GM21723 (cell line): Measurements from ENCODE around the gene PARD3B.

ENCODE experiments used
- ATAC-seq: cut with Tn5 transposase; IDR thresholded peaks from one replicate; pipeline ENCODE4 v1.9.1; 2021; ENCODE audit warnings: mild to moderate bottlenecking, moderate library complexity; ENCODE audit not compliant: unreplicated experiment

The PARD3B gene

DNA sequence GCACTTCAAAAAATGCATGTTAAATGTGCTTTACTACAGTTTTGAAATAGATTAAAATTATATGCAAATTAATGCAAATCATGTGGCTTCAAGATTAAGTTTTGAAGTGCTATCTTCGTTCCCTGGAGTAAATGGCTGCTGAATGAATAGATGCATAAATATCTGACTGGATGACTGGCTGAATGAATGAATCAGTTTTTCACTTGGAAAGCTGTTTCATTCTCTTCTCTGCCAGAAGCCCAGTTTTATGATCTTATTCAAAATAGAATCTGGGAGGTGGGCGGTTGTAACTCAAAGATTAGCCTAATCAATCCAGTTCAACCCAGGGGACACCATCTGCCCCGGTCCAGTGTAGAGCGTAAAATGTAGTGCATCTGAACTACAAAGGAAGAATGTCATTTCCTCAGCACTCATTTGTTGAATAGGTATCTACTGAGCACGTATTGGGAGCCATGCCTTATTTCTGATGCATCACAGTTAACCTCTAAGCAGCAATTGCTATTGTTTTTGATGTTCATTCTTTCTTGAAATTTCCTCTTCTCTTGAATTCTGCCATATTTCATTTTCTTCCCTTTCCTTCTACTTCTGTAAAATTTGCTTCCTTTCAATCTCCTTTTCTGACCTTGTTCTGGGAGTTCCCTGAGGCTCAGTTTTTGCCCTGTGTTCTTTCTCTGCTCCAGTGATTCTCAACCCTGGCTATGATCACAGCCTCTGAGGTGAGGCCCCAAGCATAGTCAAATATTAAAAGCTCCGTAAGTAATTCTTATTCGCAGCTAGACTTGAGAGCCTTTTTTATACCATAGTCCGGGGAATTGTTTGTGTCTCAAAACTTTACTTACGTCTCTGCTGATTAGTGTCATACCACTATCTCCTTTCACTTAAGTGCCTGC is 282.7 kb downstream of the PARD3B start:
- ATAC-seq: no peak

DNA sequence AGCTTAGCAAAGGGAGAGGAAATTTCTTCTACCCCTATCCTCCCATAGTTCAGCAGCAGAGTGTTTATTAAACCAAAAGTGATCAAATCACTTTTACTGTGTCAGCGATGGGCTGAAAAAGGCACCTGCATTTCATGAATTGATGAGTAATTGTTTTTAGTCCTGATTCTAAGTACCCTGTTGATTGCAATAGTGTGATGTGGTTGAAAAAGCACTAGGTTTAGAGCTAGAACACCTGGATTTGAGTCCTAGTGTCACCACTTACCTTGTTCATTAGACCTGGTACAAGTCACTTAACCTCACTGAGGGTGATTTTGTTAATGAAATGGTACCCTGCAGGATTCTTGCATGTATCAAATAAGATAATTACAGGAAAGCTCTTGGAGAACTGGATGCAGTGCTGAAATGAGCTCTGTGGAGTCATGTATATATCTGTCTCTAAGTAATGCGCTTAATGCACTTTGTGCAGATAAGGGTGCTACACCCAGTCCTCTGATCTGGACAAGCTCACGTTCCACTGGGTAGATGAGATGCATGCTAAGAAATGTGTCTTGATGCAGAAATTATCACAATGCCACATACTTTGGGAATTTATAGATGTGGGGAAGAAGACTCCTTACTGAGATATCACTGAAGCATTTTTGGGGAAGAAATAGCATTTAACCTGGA is 289.6 kb downstream of the PARD3B start:
- no peak for ATAC-seq

DNA sequence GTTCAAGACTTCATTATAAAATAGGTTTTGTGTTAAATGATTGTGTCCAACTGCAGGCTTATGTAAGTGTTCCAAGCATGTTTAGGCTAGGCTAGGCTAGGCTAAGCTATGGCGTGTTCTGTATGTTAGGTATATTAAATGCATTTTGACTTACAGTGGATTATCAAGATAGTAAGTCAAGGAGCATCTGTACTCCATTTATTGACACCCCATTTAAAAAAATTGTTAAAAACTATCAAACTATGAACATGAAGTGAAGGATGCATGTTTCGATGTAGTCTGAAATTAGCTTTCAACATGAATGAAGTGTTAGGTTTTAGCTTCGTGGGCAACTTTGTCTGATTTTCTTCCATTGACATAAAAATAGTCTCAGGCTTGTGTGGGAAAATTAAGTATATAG is 290.5 kb downstream of the PARD3B start:
- no peak for ATAC-seq

DNA sequence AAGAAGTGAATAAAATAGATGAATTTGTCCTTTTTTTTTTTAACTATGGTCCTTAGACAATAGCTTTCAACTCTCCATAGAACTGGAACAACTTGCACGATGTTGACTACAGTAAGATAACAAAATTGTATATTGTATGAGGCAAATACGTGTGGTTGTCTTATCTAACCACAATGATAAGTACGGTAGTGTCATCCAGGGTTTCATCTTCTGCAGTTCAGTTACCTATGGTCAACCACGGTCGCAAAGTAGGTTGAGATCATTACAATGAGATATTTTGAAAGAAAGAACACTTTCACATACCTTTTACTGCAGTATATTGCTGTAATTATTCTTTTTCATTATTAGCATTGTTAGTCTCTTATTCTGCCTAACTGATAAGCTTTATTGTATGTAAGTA is 295.2 kb downstream of the PARD3B start:
- no peak for ATAC-seq

DNA sequence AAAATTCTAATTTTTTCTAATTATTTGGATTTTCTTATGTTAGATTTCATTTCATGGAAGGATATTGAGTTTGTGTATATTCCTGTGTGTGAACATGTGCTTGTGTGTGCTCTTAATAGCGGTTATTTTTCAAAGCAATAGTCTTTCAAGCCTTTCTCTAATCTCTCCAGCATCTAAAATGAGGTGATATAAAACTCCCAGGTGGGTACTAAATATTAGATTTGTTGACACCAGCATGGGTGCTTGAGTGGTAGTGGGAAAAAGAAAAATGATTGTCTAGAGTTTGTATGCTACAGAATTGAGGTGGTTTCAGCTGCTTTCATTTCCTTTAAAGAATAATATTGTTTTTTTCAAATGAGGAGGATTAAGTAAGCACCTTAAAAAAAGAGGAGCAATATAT is 296.8 kb downstream of the PARD3B start:
- no peak for ATAC-seq

DNA sequence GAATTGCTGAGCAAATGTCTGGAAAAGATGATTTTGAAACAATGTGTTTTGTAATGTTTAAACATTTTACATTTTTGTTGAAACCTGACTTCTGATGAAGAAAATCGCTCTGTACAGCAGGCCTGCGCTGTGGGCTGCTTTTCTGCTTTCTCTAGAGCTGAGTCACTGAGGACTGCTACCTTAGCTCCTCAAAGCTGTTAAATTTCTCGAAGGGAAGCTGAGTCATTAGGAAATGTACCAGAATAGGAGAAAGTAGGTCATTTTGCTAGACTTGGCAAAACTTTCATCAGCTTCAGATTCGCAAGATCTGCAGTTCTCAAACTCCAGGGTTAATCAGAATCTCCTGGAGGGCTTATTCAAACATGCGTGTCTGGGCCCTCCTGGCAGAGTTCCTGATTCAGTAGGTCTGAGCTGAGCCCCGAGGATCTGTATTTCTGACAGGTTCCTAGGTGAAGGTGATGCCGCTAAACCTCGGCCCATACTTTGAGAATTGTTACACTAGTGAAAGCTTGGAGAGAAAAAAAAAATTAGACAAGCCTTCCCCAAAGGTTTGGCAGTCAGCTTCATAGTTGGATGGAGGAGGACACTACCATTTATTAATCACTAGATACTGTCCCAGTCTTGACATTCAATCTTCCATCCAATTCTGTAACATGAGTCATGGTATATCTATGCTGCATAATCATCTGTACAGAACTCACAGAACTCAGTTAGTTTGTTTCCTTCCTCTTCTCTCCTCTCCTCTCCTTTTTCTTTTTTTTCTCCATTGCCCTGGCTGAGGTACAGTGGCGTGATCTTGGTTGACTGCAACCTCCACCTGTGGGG is 297.6 kb downstream of the PARD3B start:
- ATAC-seq: no peak

DNA sequence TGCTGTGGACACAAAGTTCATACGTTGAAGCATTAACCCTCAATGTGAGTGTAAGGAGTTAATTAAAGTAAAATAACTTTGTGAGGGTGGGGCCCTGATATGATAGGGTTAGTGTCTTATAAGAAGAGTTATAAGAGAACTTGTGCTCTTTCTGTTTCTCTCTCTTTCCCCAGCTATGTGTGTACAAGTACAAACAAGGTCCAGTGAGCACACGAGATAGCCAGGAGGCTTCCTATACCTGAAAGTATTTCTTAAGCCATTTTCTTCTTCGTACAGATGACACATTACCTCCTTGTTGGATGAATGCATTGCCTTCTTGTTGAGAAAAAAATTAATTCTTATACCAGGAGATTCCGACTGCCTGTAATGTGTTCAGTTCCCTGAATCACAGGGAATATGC is 301.2 kb downstream of the PARD3B start:
- no peak for ATAC-seq

DNA sequence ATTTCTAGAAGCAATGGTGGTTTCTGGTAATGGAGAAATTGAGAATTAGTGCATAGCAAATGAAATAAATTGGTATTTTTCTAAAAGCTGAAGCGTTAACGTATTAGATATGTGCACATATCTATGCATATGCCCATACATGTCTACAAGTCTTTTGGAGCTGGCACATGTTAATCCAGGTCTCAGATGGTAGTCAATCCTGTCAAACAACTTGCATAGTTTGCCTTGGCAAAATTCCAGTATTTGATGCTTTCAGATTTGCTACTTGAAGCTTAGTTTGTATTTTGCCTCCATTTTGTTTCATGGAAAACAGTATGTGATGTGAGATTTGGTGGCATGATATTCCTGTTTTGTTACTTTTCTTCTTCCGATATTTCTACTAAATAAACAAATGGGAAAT is 304.6 kb downstream of the PARD3B start:
- no peak for ATAC-seq

DNA sequence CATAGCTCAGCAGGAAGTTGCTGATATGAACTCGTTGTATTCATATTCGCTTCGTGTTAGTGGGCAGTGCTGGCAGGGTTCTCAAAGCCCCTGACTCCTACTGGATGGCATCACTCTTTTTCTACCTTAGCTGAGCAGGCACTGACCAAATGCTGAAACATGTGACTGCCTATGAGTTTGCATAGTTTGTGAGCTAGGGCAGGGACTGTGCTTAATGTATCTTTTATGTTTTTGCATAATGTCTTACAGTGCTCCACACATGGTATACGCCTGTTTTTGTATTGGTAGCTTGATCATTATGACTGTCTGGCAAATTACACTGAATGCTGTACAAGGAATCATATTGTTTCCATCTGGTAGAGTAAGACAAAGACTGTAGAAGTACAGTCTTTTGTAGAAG is 305.3 kb downstream of the PARD3B start:
- no peak for ATAC-seq

DNA sequence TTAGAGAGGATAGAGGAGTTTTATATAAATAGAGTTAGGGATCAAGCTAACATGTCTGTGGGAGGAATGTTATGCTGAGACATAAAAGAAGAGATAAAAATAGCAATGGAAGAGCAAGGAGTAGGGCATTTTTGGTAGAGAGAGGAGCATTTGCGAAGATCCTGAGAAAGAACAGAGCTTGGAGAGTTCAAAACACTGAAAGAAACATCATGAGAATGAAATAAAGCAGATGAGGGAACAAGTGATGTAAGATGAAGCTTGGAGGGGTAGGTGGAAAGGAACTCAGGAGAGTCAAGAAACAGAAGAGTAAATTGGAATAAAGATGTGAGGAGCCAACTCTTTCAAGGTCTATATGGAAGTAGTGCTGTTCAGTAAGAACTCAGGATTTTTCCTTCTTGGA is 308.6 kb downstream of the PARD3B start:
- no peak for ATAC-seq

DNA sequence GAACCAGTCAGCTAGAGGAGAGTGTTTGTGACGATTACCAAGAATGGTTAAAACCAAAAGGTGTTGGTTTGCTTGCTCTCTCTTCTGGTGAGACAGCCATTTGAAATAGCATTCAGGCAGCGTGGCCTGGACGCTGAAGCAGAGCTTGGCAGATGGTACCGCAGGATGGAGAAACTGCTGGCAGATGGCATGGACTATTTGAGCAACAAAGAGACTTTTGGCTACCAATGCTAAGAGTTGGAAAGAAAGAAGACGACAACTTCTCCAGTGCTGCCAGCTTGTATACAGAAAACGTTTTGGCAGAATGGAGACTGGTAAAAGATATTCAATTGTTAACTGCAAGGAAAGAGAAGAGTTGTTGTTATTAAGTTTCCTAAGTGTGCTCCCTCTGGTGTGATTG is 315.0 kb downstream of the PARD3B start:
- ATAC-seq: no peak

DNA sequence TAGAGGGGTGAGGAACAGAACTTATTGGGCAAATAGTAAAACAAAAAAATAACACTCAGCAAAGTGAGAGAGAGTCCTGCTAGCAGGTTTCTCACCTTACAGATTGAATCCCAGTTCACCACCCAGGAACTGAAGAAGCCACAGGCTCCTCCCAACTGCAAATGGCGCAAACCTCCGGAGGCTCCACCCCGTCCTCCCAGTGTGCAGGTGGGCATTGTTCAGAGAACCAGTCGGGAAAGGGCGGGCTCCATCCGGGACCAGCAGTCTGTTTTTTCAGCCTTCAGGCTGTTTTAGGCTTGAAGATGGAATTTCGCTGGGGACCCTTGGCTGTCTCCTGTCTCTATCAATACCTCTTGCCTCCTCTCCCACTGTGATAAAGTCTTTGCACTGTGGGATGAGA is 317.5 kb downstream of the PARD3B start:
- ATAC-seq: no peak

DNA sequence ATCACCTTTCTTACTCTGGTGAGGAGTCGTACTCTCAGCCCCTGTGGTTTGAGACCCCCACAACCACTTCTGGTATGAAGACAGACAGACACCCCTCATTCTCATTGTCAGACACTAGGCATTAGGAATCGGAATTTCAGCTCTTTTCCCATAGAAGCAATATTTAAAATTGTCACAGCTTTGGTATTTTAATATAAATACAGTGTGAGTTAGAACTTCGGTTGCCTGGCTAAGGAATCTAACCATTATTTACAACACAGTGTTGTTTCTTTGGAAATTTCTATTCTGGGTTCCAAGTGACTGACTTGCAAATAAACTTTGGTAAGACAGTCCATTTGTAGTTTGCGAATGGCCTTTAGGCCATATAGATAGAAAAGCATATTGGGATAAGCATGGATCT is 318.1 kb downstream of the PARD3B start:
- ATAC-seq: no peak

DNA sequence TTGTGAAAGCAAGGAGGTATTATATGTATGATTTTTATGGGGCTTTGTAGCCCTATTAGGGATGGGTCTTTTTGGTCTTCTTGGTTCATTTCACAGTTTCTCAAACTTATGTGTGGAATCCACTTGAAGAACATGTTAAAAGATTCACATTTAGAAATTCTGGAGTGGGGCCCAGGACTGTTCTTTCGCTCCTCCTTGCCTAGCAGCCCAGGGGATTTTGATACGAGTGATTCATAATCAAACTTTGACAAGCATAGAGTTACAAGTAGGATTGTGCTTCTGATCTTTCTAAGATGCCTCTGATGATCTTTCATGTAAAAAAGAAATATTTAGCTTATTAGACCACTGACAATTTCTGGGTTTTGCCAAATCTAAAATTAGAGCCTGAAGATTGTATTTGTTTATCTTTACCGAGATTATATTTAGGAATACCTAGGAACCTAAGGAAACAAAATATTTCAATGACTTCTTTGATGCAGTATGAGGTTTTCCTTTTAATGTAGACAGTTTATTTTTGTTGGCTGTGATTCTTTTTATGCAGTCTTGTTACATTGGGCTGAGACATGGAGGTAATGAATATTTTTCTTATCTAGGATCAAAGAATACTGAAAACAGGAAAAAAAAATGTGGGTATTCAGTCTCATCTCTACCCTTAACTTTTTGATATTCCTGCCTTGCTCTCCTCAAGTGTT is 324.0 kb downstream of the PARD3B start:
- no peak for ATAC-seq

DNA sequence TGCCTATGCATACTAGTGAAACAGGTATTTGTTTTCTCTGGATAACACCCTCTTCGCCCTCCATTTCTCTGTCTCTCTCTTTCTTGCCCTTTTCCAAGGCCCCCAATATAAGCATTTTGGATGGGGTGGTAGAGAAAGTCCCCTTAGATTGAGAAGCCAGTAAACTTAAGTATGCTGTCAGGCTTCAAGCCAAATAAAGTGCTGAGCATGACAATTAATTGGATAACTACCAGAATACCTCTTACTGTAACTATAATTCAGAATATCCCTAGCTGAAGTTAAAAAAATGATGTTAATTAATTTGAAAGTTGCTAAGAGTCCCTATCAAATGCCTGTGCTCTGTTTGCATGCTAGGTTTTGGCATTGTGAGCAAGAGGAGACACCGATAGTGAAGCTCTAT is 324.8 kb downstream of the PARD3B start:
- no peak for ATAC-seq

DNA sequence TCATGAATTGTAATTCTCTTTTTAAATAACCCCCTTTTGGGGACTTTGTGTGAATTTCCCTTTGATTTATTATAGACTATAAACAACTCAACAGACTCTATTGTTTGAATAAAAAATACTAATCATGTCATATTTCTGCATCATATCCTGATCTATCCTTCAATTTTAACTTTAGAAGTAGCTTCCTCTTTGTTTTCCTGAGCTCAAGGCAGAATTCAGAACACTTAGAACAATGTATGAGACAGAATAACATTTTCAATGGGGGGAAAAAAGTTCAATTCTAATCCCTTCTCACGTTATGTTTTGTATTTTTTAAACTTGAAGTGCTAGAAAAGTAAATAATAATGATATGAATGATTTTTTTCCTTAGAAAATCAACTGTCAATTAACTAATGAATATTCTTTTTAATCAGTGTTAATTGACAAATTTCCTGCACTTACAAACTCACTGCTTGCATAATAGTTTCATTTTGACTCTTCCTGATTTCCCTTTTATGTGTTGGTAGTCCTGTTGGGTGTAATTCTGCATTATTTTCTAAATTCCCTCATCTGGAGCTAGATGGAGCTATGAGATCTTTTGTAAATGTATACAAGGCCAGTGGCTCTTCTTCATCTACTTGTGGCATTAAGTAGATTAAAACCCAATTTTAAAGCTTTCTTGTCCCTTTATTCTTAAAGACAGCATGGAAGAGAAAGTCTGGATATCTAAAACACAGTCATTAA is 326.1 kb downstream of the PARD3B start:
- no peak for ATAC-seq

DNA sequence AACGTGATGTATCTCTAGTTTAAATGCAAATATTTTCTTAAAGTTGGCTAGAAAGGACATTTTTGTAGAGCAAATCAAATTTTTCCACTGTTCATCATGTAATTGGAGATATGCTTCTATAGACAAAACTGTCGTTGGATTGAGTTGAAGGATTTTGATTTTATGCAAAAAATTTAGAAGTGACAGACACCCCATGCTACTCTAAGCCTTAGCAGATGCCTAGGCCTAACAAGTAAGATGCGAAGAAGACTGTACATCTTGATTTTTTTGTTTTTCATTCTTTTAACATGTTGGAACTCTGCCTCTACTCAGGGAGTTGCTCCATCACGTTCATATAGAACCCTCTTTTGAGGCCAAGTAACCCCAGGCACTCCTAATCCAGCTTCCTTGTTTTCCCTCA is 331.0 kb downstream of the PARD3B start:
- no peak for ATAC-seq

DNA sequence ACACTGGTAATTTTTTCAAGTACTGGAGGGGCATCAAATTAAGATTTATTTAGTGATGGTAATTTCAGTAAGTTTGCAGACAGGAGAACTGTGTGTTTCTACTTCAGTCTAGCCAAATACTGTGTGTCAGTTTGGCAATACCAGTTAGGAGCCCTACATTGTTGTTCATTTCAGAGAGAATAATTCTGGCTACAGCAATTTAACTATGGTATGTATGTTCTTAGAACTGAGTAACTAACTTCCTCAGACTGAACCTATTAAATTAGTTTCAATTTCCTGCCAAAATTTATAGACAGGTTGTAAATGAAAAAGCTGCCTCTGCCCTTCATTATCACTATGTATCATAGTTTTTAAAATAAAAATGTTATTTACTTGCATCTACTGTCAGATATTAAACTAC is 332.4 kb downstream of the PARD3B start:
- ATAC-seq: no peak

DNA sequence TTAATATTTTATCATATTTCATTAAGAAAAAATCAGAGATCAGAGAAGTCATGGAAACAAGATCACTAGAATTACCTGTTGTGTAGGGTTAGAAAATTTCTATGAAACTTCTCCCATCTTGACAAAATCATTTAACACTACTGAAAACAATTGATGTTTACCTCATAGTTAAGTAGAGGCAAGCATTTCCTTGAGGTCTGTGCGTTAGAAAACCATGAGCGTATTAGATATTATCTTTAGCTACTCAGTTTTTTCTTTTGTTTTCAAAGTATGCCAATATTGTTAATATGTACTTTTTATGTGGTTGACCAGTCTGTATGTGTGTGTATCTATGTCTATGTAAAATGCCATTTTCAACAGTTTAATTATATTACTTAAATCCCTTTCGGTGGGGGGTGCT is 335.7 kb downstream of the PARD3B start:
- no peak for ATAC-seq

DNA sequence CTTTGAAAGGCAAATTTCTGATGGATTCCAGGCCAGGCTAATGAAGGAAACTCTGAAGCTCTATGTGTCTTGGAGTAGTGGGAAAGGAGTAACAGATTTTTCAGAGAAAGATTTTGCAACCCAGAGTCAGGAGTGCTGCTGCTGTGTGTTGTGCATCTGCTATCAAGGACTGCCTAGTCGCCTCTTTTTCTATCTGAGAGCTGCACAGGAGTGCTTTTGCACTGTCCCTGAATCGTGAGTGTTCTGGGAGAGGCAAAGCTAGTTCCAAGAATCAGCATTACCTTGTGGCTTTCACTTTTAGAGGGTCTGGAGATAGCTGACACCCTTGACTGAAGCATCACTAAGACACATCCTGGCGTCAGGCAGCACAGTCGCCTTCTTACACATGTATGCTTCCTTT is 336.4 kb downstream of the PARD3B start:
- ATAC-seq: no peak
